ENCODE data around the gene DCLK1. TPM values are rescaled to one million over a fixed set of nuclear protein-coding genes. Genes with fewer than 3 reads are reported as not detected.

The DCLK1 gene
- total RNA-seq, 4 donors from 2014 or later, result 20.5 to 40.1 (median 28.7) TPM

DNA sequence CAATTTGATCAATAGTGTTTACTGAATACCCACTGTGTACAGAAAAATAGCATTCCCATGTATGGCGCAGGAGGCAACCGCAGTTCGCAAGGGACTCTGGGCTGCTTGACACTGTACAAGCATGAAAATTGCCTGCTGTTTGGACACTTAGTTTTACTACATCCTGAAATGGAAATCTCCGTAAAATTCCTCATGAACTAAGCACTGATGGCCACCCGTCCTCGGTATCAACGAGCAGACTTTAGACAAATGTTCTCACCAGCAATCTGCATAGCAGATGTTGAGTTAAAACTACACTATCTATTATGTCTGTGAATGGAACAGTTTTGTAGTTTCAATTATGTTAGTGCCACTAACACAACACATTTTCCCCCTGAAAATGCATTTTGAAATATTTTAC lies 294.7 kb downstream of the DCLK1 start:
- Histone ChIP-seq H3K36me3 (peaks cover 0 to 4% (median 0%) of the 10 kb centered on the region in 4 donors), H3K27me3 (no peaks in the 10 kb centered on the region), H3K4me3 (no peak overlapping the region), H3K27ac (replicated peaks in 1 of 4) (no peak overlapping the region), H3K4me1 (peaks cover 10 to 17% (median 14%) of the 10 kb centered on the region in 4 donors), H3K9me3 (no peaks in the 10 kb centered on the region)
- intact Hi-C loops (cut with DNase I), result no loop called here
- no peak for DNase-seq (ENCODE audit: extremely low spot score)
- TF ChIP-seq POLR2AphosphoS5 (IDR thresholded peaks at IDR 0.05), result no peak
- TF ChIP-seq, protein P1, sequence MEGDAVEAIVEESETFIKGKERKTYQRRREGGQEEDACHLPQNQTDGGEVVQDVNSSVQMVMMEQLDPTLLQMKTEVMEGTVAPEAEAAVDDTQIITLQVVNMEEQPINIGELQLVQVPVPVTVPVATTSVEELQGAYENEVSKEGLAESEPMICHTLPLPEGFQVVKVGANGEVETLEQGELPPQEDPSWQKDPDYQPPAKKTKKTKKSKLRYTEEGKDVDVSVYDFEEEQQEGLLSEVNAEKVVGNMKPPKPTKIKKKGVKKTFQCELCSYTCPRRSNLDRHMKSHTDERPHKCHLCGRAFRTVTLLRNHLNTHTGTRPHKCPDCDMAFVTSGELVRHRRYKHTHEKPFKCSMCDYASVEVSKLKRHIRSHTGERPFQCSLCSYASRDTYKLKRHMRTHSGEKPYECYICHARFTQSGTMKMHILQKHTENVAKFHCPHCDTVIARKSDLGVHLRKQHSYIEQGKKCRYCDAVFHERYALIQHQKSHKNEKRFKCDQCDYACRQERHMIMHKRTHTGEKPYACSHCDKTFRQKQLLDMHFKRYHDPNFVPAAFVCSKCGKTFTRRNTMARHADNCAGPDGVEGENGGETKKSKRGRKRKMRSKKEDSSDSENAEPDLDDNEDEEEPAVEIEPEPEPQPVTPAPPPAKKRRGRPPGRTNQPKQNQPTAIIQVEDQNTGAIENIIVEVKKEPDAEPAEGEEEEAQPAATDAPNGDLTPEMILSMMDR (IDR thresholded peaks at IDR 0.05), result no peak
- no peak for TF ChIP-seq EP300 (IDR thresholded peaks at IDR 0.05)
- no peak for TF ChIP-seq POLR2A (IDR thresholded peaks at IDR 0.05; ENCODE audit: low read depth)
- WGBS, result 76% methylated on average over 7 of the region's 7 CpGs

DNA sequence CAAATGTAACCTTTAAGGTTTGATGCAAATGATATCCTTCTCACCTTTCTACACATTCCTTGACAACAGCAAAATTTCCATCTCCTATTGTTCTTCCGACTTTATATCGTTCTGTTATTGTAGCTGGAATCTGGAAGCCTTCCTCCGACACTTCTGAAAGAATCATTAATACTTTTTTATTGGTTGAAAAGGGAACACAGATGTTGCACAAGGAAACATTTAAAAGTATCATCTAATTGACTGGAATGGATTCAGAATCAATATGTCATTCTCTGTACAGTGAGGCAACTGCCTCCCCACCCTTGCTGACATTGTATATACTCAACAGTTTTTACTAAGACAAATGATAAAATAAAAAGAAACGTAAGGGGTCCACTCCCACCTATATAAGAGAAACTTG lies 295.2 kb downstream of the DCLK1 start:
- peaks cover 0 to 4% (median 0%) of the 10 kb centered on the region in 4 donors for H3K36me3 ChIP-seq
- DNase-seq (ENCODE audit: extremely low spot score), result no peak
- H3K4me1 ChIP-seq, result peaks cover 8 to 13% (median 11%) of the 10 kb centered on the region in 4 donors
- no peak for TF ChIP-seq EP300 (IDR thresholded peaks at IDR 0.05)
- TF ChIP-seq, protein P1 (IDR thresholded peaks at IDR 0.05), result no peak
- TF ChIP-seq POLR2A (IDR thresholded peaks at IDR 0.05; ENCODE audit: low read depth), result no peak
- TF ChIP-seq POLR2AphosphoS5 (IDR thresholded peaks at IDR 0.05), result no peak
- intact Hi-C loops (cut with DNase I), result no loop called here
- no peaks in the 10 kb centered on the region for H3K27me3 ChIP-seq
- H3K4me3 ChIP-seq, result no peak overlapping the region
- no peaks in the 10 kb centered on the region for H3K9me3 ChIP-seq
- no peak overlapping the region for H3K27ac ChIP-seq (replicated peaks in 1 of 4)
- WGBS, result 71% methylated on average over 4 of the region's 4 CpGs

DNA sequence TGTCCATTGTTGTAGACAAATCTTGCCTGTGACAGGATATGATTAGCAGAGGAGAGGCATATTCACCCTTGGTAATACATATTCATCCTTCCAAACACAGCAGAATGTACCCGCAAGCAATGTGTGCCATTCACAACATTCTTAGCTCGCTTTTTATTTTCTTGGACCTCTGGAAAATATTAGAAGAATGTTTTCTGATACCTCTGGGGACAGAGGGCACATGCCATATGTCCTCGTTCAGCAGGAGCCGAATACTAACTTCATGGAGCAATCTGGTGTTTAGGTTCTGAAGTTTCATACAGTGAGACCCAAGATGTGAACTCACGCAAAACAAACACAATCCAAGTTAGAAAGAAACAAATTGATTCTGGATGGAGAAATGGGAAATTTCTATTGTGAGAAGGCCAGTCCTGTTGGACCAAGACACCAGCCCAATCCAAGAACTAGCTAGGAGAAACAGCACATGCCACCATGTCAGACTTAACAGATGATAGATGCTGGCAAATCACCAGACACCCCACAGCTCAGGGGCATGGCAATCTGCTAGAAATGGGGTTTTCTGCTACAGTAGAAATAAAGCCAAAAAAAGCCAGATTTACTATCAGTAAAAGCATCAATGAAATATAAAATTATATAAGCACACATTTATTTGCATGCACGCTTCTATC lies 297.4 kb downstream of the DCLK1 start:
- Histone ChIP-seq H3K9me3 (no peaks in the 10 kb centered on the region), H3K4me1 (peaks cover 0 to under 1% (median 0%) of the 10 kb centered on the region in 4 donors), H3K27ac (replicated peaks in 1 of 4) (no peak overlapping the region), H3K4me3 (no peak overlapping the region), H3K36me3 (peaks cover 0 to 4% (median 0%) of the 10 kb centered on the region in 4 donors), H3K27me3 (no peaks in the 10 kb centered on the region)
- no peak for TF ChIP-seq EP300 (IDR thresholded peaks at IDR 0.05)
- no peak for TF ChIP-seq POLR2A (IDR thresholded peaks at IDR 0.05; ENCODE audit: low read depth)
- TF ChIP-seq POLR2AphosphoS5 (IDR thresholded peaks at IDR 0.05), result no peak
- TF ChIP-seq, protein P1 (IDR thresholded peaks at IDR 0.05), result no peak
- WGBS, result 98% methylated on average over 6 of the region's 6 CpGs
- intact Hi-C loops (cut with DNase I), result no loop called here
- no peak for DNase-seq (ENCODE audit: extremely low spot score)

DNA sequence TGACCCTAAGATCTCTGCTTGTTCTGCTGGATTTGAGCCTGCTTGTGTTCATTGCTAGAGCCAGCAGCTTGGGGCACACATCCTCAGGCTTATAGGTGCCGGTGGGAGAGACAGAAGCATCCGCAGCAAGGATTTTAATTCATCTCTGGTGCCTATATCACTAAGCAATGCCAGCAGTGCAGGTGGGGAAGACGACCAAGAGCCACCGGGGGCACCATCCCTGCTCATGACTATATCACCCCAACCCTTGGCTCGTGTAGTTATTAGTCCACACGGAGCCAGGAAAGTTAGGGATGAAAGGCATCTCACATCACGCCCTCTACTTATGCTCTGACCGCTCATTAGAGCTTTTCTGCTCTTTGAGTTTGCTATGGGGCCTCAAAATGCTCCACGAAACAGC lies 298.2 kb downstream of the DCLK1 start:
- Histone ChIP-seq H3K9me3 (no peaks in the 10 kb centered on the region), H3K4me1 (no peaks in the 10 kb centered on the region), H3K27ac (replicated peaks in 1 of 4) (no peak overlapping the region), H3K4me3 (no peak overlapping the region), H3K27me3 (no peaks in the 10 kb centered on the region), H3K36me3 (peaks cover 0 to 4% (median 0%) of the 10 kb centered on the region in 4 donors)
- no peak for DNase-seq (ENCODE audit: extremely low spot score)
- TF ChIP-seq EP300 (IDR thresholded peaks at IDR 0.05) (no peak), POLR2AphosphoS5 (IDR thresholded peaks at IDR 0.05) (no peak), POLR2A (IDR thresholded peaks at IDR 0.05; ENCODE audit: low read depth) (no peak)
- TF ChIP-seq, protein P1 (IDR thresholded peaks at IDR 0.05), result no peak
- 99% methylated on average over 8 of the region's 9 CpGs for WGBS
- intact Hi-C loops (cut with DNase I), result no loop called here

Data from esophagus muscularis mucosa (tissue), 4 donors.